ENCODE data around the gene PSD. TPM values are rescaled to one million over a fixed set of nuclear protein-coding genes. Genes with fewer than 3 reads are reported as not detected.

The PSD gene
- polyA plus RNA-seq, 1 donor from 2014 or later: 68.8 TPM

GRCh38 chr10:102467318-102467717, 48.7 kb upstream of the PSD start:
- H3K27me3 ChIP-seq (ENCODE audit: insufficient read depth, low read depth, low read length): no peaks in the 10 kb centered on the region
- H4K20me1 ChIP-seq (ENCODE audit: insufficient read depth): no peaks in the 10 kb centered on the region
- no peak overlapping the region for H3K4me3 ChIP-seq (ENCODE audit: low read length)
- H3K36me3 ChIP-seq (ENCODE audit: insufficient read depth, low read length): no peaks in the 10 kb centered on the region
- TF ChIP-seq EP300 (conservative IDR thresholded peaks at IDR 0.05; ENCODE audit: poor library complexity, severe bottlenecking): no peak
- no peak for TF ChIP-seq SMC3 (conservative IDR thresholded peaks at IDR 0.05; ENCODE audit: poor library complexity)
- no peak for TF ChIP-seq POLR2AphosphoS5 (IDR thresholded peaks at IDR 0.05)
- TF ChIP-seq RAD21 (conservative IDR thresholded peaks at IDR 0.05): no peak
- no peak overlapping the region for H3K27ac ChIP-seq (ENCODE audit: low read length)
- no peaks in the 10 kb centered on the region for H3K9me3 ChIP-seq (ENCODE audit: low read length)
- H3K9me2 ChIP-seq (ENCODE audit: insufficient read depth, low read length): no peaks in the 10 kb centered on the region
- no peak overlapping the region for H2AFZ ChIP-seq (ENCODE audit: low read depth, low read length)
- H3K9ac ChIP-seq (ENCODE audit: low read length): no peak overlapping the region
- H3K4me2 ChIP-seq (ENCODE audit: low read length): no peak overlapping the region
- H3F3A ChIP-seq (ENCODE audit: insufficient read depth, low read length, poor library complexity, severe bottlenecking): no peaks in the 10 kb centered on the region
- no peaks in the 10 kb centered on the region for H3K79me2 ChIP-seq (replicated peaks; ENCODE audit: insufficient read depth, low read length)

GRCh38 chr10:102465466-102465865, 46.9 kb upstream of the PSD start:
- Histone ChIP-seq H3K4me3 (ENCODE audit: low read length) (no peak overlapping the region), H3K27ac (ENCODE audit: low read length) (no peak overlapping the region)
- TF ChIP-seq RAD21 (conservative IDR thresholded peaks at IDR 0.05) (no peak), EP300 (conservative IDR thresholded peaks at IDR 0.05; ENCODE audit: poor library complexity, severe bottlenecking) (no peak), POLR2AphosphoS5 (IDR thresholded peaks at IDR 0.05) (no peak), REST (IDR thresholded peaks at IDR 0.05; ENCODE audit: borderline replicate concordance) (no peak), TAF1 (IDR thresholded peaks at IDR 0.05; ENCODE audit: low read depth) (no peak), SMC3 (conservative IDR thresholded peaks at IDR 0.05; ENCODE audit: poor library complexity) (no peak)

GRCh38 chr10:102463983-102464382, 45.4 kb upstream of the PSD start:
- Histone ChIP-seq H4K20me1 (ENCODE audit: insufficient read depth) (no peaks in the 10 kb centered on the region), H3K4me2 (ENCODE audit: low read length) (no peak overlapping the region), H3K27ac (ENCODE audit: low read length) (no peak overlapping the region), H3F3A (ENCODE audit: insufficient read depth, low read length, poor library complexity, severe bottlenecking) (no peaks in the 10 kb centered on the region), H3K79me2 (replicated peaks; ENCODE audit: insufficient read depth, low read length) (no peaks in the 10 kb centered on the region), H3K9ac (ENCODE audit: low read length) (no peak overlapping the region), H3K27me3 (ENCODE audit: insufficient read depth, low read depth, low read length) (no peaks in the 10 kb centered on the region), H3K9me2 (ENCODE audit: insufficient read depth, low read length) (no peaks in the 10 kb centered on the region), H3K36me3 (ENCODE audit: insufficient read depth, low read length) (no peaks in the 10 kb centered on the region), H3K9me3 (ENCODE audit: low read length) (no peaks in the 10 kb centered on the region), H2AFZ (ENCODE audit: low read depth, low read length) (no peak overlapping the region), H3K4me3 (ENCODE audit: low read length) (no peak overlapping the region)
- TF ChIP-seq POLR2AphosphoS5 (IDR thresholded peaks at IDR 0.05) (no peak), TAF1 (IDR thresholded peaks at IDR 0.05; ENCODE audit: low read depth) (no peak), EZH2 (IDR thresholded peaks at IDR 0.05; ENCODE audit: borderline replicate concordance, insufficient read depth, low read length, poor library complexity, severe bottlenecking) (no peak), SMC3 (conservative IDR thresholded peaks at IDR 0.05; ENCODE audit: poor library complexity) (no peak), REST (IDR thresholded peaks at IDR 0.05; ENCODE audit: borderline replicate concordance) (no peak), CTCF (IDR thresholded peaks at IDR 0.05; ENCODE audit: poor library complexity, severe bottlenecking) (no peak), MXI1 (conservative IDR thresholded peaks at IDR 0.05; ENCODE audit: poor library complexity, severe bottlenecking) (no peak), RAD21 (conservative IDR thresholded peaks at IDR 0.05) (no peak), EP300 (conservative IDR thresholded peaks at IDR 0.05; ENCODE audit: poor library complexity, severe bottlenecking) (no peak)

More at GRCh38 chr10:102465466-102465865, 46.9 kb upstream of the PSD start:
- H2AFZ ChIP-seq (ENCODE audit: low read depth, low read length): no peak overlapping the region
- H4K20me1 ChIP-seq (ENCODE audit: insufficient read depth): no peaks in the 10 kb centered on the region
- H3K9me2 ChIP-seq (ENCODE audit: insufficient read depth, low read length): no peaks in the 10 kb centered on the region
- no peak overlapping the region for H3K9ac ChIP-seq (ENCODE audit: low read length)
- no peaks in the 10 kb centered on the region for H3F3A ChIP-seq (ENCODE audit: insufficient read depth, low read length, poor library complexity, severe bottlenecking)
- H3K36me3 ChIP-seq (ENCODE audit: insufficient read depth, low read length): no peaks in the 10 kb centered on the region
- H3K27me3 ChIP-seq (ENCODE audit: insufficient read depth, low read depth, low read length): no peaks in the 10 kb centered on the region
- H3K4me2 ChIP-seq (ENCODE audit: low read length): no peak overlapping the region
- no peaks in the 10 kb centered on the region for H3K79me2 ChIP-seq (replicated peaks; ENCODE audit: insufficient read depth, low read length)
- no peaks in the 10 kb centered on the region for H3K9me3 ChIP-seq (ENCODE audit: low read length)
